ENCODE results near the gene TMED4.

The TMED4 gene

DNA sequence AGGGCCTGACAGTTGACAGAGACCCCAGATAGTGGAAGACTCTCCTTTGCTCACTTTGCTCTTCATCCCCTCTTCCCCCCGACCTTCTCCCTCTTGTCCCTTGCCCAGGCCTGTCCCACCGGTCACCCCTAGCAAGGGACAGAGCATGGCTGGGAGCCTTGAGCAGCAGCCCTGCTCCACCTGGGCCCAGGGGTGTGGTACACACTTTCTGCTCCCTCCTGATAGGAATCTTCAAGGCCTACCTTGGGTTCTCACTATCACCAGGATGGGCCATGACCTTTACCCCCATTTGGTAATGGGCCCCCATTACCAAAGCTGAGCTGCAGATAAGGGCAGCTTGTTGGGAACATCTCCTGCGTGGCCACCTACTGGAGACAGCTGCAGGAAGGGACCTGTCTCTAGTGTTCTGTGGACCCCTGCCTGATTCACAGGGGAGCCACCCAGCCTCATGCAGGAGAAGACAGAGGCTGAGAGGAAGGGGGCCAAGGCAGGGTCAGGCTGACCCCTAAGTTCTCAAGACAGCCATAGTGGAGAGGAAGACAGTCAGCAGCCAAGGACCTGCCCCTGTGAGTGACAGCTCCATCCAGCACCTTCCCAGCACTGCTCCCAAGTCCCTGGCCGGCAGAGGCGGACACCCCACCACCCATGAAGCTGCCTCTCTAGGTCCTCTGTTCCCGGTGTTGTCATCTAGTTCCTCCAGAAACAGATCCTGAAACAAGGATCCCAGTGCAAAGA is 40.0 kb downstream of the TMED4 start:
- Histone ChIP-seq H3K27ac (ENCODE audit: low read depth, low read length) (peak overlapping the region; percentile 79), H3K27me3 (ENCODE audit: control insufficient read depth in 5 of 5, insufficient read depth in 4 of 5, low read length in 5 of 5) (no peaks in the 10 kb centered on the region), H3K4me3 (ENCODE audit: low read depth in 1 of 5, low read length in 5 of 5) (no peak overlapping the region), H3K9ac (ENCODE audit: low read length in 5 of 5) (no peak overlapping the region), H3K9me3 (ENCODE audit: control insufficient read depth in 5 of 5, low read length in 5 of 5) (no peaks in the 10 kb centered on the region), H3K4me1 (ENCODE audit: control insufficient read depth in 5 of 5, insufficient read depth in 5 of 5, low read length in 5 of 5) (peaks cover 1 to 62% (median 39%) of the 10 kb centered on the region in 5 donors), H3K36me3 (ENCODE audit: control insufficient read depth in 5 of 5, insufficient read depth in 5 of 5, low read length in 5 of 5) (no peaks in the 10 kb centered on the region)

DNA sequence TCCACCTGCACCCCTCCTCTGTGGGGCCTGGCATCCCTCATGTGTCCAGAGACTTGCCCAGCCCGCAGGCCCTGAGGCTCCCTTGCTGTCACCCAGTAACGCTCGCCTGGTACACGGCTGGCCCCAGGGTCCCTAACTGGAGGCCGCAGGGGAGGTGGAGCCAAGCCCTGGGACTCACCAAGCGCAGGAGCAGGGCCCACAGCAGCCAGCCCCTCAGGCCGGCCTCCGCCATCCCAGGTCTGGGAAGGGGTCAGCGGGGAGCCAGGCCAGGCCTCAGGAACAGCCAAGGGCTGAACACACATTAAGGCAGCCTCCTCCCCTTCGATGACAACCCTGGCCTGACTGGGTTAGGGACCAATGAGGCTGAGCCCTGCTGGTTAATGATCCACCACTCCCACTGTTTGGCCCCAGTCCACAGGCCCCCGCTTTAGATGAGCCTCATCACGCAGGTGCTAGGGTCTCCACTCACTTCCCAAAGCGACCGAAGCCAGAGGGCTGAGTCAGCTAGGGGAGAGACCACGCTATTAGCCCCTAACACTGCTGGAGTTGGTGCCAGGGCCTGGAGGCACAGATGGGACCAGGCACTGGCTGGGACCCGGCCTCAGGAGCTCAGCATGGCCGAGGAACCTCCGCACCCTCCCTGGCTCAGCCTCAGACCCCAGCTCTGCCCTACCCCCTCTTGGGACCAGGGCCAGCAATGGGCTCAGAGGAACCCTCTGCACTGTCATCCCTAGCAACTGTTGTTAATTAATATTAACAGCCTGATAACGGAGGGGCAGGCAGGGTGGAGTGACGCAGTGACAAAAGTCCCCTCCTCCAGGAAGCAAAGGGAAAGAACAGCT is 40.8 kb downstream of the TMED4 start, which contains the start of gene NPC1L1:
Gene NPC1L1 (minus strand): TSS at position 303 of the 842 bp plus-strand sequence. CDS start 71 bp downstream, at position 232.
- no peak within 1 kb of the TSS for H3K9ac ChIP-seq (ENCODE audit: low read length in 5 of 5)

GRCh38 chr7:44540592-44541027 is 41.4 kb downstream of the TMED4 start:
- no peaks in the 10 kb centered on the region for H3K36me3 ChIP-seq (ENCODE audit: control insufficient read depth in 5 of 5, insufficient read depth in 5 of 5, low read length in 5 of 5)
- no peak overlapping the region for H3K4me3 ChIP-seq (ENCODE audit: low read depth in 1 of 5, low read length in 5 of 5)
- H3K9me3 ChIP-seq (ENCODE audit: control insufficient read depth in 5 of 5, low read length in 5 of 5) = no peaks in the 10 kb centered on the region
- peak overlapping the region; percentile 79 for H3K27ac ChIP-seq (ENCODE audit: low read depth, low read length)
- no peaks in the 10 kb centered on the region for H3K27me3 ChIP-seq (ENCODE audit: control insufficient read depth in 5 of 5, insufficient read depth in 4 of 5, low read length in 5 of 5)
- H3K4me1 ChIP-seq (ENCODE audit: control insufficient read depth in 5 of 5, insufficient read depth in 5 of 5, low read length in 5 of 5) = peaks cover 1 to 63% (median 39%) of the 10 kb centered on the region in 5 donors
- H3K9ac ChIP-seq (ENCODE audit: low read length in 5 of 5) = no peak overlapping the region

More for the DNA sequence above, 40.8 kb downstream of the TMED4 start, which contains the start of gene NPC1L1:
- Histone ChIP-seq H3K9me3 (ENCODE audit: control insufficient read depth in 5 of 5, low read length in 5 of 5) (no peaks in the 10 kb centered on the region), H3K4me3 (ENCODE audit: low read depth in 1 of 5, low read length in 5 of 5) (no peak within 1 kb of the TSS), H3K4me1 (ENCODE audit: control insufficient read depth in 5 of 5, insufficient read depth in 5 of 5, low read length in 5 of 5) (peaks cover 1 to 63% (median 39%) of the 10 kb centered on the region in 5 donors), H3K27ac (ENCODE audit: low read depth, low read length) (peak within 1 kb of the TSS; percentile 79), H3K27me3 (ENCODE audit: control insufficient read depth in 5 of 5, insufficient read depth in 4 of 5, low read length in 5 of 5) (no peaks in the 10 kb centered on the region), H3K36me3 (ENCODE audit: control insufficient read depth in 5 of 5, insufficient read depth in 5 of 5, low read length in 5 of 5) (no peaks in the 10 kb centered on the region)

DNA sequence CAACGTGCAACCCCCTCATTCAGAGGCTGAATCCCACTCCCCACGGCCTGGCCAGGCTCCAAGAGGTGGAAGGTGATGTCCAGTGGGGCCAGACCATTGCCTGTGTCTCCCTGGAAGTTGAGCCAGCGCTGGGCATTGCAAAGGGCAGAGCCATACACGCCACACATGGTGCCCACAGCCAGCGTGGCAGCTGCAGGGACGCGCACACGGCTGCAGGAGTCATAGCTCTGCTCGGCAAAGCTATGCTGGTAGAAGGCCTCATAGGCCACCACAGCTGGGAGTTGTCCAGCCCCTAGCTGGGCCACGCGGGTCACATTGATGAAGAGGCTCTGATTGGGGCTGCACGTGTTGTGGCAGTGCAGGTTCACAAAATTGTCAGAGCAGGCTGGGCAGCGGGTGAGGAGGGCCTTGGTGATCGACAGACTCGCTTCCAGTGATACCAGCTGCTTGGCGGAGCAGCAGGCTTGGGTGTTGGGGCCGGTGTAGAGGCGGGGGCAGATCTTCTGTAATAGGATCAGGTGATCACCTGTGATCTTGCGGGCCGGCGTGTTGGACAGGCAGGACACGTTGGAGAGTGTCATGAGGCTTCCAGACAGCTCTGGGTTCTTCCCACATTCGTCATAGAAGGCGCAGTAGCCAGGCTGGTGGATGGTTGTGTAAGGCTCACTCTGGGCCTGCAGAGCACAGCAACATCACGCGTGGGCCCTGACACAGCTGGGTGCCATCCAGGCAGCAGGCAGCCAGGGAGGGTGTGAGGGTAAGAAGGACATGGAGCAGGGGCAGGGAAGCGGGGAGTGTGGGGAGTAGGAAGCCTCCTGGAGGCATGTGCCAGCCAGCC is 42.1 kb downstream of the TMED4 start:
- Histone ChIP-seq H3K36me3 (ENCODE audit: control insufficient read depth in 5 of 5, insufficient read depth in 5 of 5, low read length in 5 of 5) (no peaks in the 10 kb centered on the region), H3K9ac (ENCODE audit: low read length in 5 of 5) (no peak overlapping the region), H3K9me3 (ENCODE audit: control insufficient read depth in 5 of 5, low read length in 5 of 5) (no peaks in the 10 kb centered on the region), H3K4me3 (ENCODE audit: low read depth in 1 of 5, low read length in 5 of 5) (no peak overlapping the region), H3K4me1 (ENCODE audit: control insufficient read depth in 5 of 5, insufficient read depth in 5 of 5, low read length in 5 of 5) (peaks cover 1 to 63% (median 39%) of the 10 kb centered on the region in 5 donors), H3K27me3 (ENCODE audit: control insufficient read depth in 5 of 5, insufficient read depth in 4 of 5, low read length in 5 of 5) (no peaks in the 10 kb centered on the region), H3K27ac (ENCODE audit: low read depth, low read length) (peak overlapping the region; percentile 79)

GRCh38 chr7:44538798-44539668 is 43.0 kb downstream of the TMED4 start:
- no peaks in the 10 kb centered on the region for H3K9me3 ChIP-seq (ENCODE audit: control insufficient read depth in 5 of 5, low read length in 5 of 5)
- no peaks in the 10 kb centered on the region for H3K36me3 ChIP-seq (ENCODE audit: control insufficient read depth in 5 of 5, insufficient read depth in 5 of 5, low read length in 5 of 5)
- no peak overlapping the region for H3K9ac ChIP-seq (ENCODE audit: low read length in 5 of 5)
- peaks cover 1 to 63% (median 39%) of the 10 kb centered on the region in 5 donors for H3K4me1 ChIP-seq (ENCODE audit: control insufficient read depth in 5 of 5, insufficient read depth in 5 of 5, low read length in 5 of 5)
- no peaks in the 10 kb centered on the region for H3K27me3 ChIP-seq (ENCODE audit: control insufficient read depth in 5 of 5, insufficient read depth in 4 of 5, low read length in 5 of 5)
- H3K4me3 ChIP-seq (ENCODE audit: low read depth in 1 of 5, low read length in 5 of 5) = no peak overlapping the region
- peak overlapping the region; percentile 79 for H3K27ac ChIP-seq (ENCODE audit: low read depth, low read length)

DNA sequence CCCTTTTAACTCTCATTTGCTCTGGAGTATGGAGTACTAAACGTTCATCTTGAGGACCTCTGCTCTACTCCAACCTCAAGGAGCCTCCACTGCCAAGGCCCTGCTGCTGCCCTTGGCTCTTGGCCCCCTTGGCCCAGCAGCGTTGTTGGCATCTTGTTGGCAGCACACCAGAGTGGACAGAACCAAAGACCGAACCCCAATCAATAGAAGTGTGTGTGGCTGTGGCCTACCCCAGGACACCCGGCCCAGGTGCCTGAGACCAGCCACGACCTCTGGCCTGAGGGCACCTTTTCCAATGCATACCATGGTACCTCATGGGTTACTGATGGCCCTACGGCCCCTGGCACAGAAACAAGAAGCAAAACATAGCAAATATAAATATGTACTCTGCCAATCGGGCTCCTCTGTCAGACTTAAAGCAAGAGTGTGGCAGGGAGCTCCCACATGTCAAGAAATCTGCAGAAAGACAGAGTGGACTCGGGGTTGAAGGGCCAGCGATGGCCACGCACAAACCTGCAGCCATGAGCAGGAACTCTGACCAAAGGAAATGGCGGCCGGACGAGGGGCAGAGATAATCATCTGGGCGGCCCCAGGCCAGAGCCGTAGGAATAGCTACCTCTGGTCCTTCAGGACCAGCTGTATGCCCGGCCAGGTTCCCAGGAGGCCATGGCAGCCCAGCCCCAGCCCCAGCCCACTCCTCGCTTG is 43.8 kb downstream of the TMED4 start:
- H3K9ac ChIP-seq (ENCODE audit: low read length in 5 of 5) = no peak overlapping the region
- no peaks in the 10 kb centered on the region for H3K9me3 ChIP-seq (ENCODE audit: control insufficient read depth in 5 of 5, low read length in 5 of 5)
- H3K4me3 ChIP-seq (ENCODE audit: low read depth in 1 of 5, low read length in 5 of 5) = no peak overlapping the region
- H3K27me3 ChIP-seq (ENCODE audit: control insufficient read depth in 5 of 5, insufficient read depth in 4 of 5, low read length in 5 of 5) = no peaks in the 10 kb centered on the region
- peak overlapping the region; percentile 74 for H3K27ac ChIP-seq (ENCODE audit: low read depth, low read length)
- peaks cover 0 to 68% (median 39%) of the 10 kb centered on the region in 5 donors for H3K4me1 ChIP-seq (ENCODE audit: control insufficient read depth in 5 of 5, insufficient read depth in 5 of 5, low read length in 5 of 5)
- H3K36me3 ChIP-seq (ENCODE audit: control insufficient read depth in 5 of 5, insufficient read depth in 5 of 5, low read length in 5 of 5) = no peaks in the 10 kb centered on the region

DNA sequence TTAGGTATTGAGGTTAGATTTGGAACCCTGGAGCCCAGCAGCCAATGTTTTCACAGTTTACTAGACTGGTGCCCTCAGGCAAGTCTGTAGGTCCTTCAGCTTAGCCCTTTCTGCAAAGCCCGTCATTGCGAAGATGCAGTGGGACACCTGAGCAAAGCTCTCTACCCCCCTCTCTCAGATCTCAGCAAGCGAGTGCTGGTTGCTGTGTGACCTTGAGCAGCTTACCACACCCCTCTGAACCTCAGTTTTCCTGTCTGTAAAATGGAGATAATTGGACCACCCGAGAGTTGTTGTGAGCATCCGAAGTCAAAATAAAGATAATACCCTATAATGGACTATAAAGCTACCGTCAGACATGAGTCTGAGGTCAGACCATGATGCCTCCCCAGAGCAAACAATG is 44.6 kb downstream of the TMED4 start:
- H3K9me3 ChIP-seq (ENCODE audit: control insufficient read depth in 5 of 5, low read length in 5 of 5) = no peaks in the 10 kb centered on the region
- H3K9ac ChIP-seq (ENCODE audit: low read length in 5 of 5) = no peak overlapping the region
- H3K36me3 ChIP-seq (ENCODE audit: control insufficient read depth in 5 of 5, insufficient read depth in 5 of 5, low read length in 5 of 5) = no peaks in the 10 kb centered on the region
- peak overlapping the region; percentile 74 for H3K27ac ChIP-seq (ENCODE audit: low read depth, low read length)
- no peaks in the 10 kb centered on the region for H3K27me3 ChIP-seq (ENCODE audit: control insufficient read depth in 5 of 5, insufficient read depth in 4 of 5, low read length in 5 of 5)
- H3K4me3 ChIP-seq (ENCODE audit: low read depth in 1 of 5, low read length in 5 of 5) = no peak overlapping the region
- peaks cover 0 to 60% (median 31%) of the 10 kb centered on the region in 5 donors for H3K4me1 ChIP-seq (ENCODE audit: control insufficient read depth in 5 of 5, insufficient read depth in 5 of 5, low read length in 5 of 5)

GRCh38 chr7:44536090-44536489 is 45.9 kb downstream of the TMED4 start:
- no peaks in the 10 kb centered on the region for H3K36me3 ChIP-seq (ENCODE audit: control insufficient read depth in 5 of 5, insufficient read depth in 5 of 5, low read length in 5 of 5)
- peaks cover 0 to 47% (median 25%) of the 10 kb centered on the region in 5 donors for H3K4me1 ChIP-seq (ENCODE audit: control insufficient read depth in 5 of 5, insufficient read depth in 5 of 5, low read length in 5 of 5)
- H3K27me3 ChIP-seq (ENCODE audit: control insufficient read depth in 5 of 5, insufficient read depth in 4 of 5, low read length in 5 of 5) = no peaks in the 10 kb centered on the region
- H3K9me3 ChIP-seq (ENCODE audit: control insufficient read depth in 5 of 5, low read length in 5 of 5) = no peaks in the 10 kb centered on the region
- no peak overlapping the region for H3K9ac ChIP-seq (ENCODE audit: low read length in 5 of 5)
- H3K4me3 ChIP-seq (ENCODE audit: low read depth in 1 of 5, low read length in 5 of 5) = no peak overlapping the region
- no peak overlapping the region for H3K27ac ChIP-seq (ENCODE audit: low read depth, low read length)
